Measurements from ENCODE around the gene LECT2. TPM values are rescaled to one million over a fixed set of nuclear protein-coding genes. Genes with fewer than 3 reads are reported as not detected.

Gene LECT2
- total RNA-seq, 1 donor from 2014 or later: not detected

DNA sequence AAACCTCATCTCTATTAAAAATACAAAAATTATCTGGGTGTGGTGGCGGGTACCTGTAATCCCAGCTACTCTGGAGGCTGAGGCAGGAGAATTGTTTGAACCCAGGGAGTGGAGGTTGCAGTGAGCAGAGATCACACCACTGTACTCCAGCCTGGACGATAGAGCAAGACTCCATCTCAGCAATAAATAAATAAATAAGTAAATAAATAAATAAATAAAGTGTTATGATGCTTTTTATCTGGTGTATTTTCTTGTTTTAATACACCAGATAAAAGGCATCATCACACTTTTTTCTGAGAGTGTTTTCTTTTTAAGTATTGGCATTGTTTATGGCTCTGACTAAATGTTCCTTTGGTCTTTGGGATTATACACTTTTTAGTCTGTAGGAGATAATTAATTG is 24.2 kb upstream of the LECT2 start:
- intact Hi-C loops (cut with micrococcal nuclease): no loop called here

DNA sequence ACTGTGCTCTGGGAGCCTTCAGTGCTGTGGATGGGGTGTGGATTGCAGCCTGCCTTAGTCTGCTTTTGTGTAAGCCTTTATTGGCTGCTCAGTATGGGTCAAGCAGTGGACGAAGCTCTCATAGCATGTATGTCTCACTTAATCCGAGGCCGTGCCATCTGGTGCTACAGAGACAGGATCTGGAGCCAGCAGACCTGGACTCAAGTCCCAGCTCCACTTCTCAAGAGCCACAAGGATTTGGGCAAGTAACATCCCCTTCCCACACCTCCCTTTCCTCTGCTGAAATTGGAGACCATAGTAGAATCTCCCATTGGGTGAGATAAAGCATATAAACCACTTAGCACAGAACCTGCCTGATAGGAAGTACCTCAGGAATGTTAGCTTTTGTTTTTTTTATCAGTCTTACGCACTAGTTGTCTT is 23.4 kb upstream of the LECT2 start:
- intact Hi-C loops (cut with micrococcal nuclease): no loop called here

DNA sequence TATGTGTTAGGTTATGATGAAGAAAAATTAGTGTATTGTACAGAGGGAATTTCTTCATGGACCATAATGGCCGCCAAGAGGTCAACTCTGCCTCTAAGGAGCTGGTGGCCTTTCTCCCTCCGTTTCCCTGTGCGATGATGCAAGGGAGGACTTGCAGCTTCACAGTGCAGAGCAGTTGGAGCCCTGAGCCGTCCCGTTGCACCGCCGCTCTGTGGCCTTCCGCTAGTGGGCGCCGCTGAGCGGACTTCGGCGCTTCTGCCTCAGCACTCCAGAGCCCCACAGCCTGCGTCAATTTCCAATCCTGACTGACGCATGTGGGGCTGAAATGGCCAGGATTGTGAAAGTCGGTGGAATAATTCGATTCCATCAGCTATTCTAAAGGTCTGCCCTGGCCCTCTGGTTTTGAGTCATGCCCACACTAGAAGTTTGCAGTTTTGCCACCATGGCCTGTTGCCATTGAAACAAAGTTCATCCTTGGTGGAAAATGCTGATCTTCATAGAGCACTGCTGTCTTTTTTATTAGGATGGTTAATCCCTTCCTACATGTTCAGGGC is 22.7 kb upstream of the LECT2 start:
- intact Hi-C loops (cut with micrococcal nuclease): loop anchor here (1.0 kb wide), 2 partner anchors 85 to 105 kb away; no protein-coding TSS in a partner anchor

DNA sequence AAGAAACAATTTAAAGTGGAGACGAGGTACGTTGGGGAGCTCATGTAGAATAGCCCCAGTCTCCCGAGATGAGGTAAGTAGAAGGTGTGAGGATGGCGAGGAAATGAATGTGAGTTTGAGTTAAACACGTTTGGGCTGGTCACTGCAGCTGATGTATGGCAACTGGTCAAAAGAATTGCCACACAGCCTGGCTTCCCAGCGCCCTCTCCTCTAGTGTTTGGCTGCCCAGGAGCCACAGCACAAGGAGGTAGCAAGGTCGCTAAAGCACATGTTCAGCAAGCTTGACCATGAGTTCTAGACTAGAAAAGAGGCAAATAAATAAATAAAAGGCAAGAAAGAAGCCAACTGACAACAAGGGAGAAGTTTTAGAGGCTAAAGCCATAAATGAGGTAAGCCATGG is 21.4 kb upstream of the LECT2 start:
- intact Hi-C loops (cut with micrococcal nuclease): no loop called here

DNA sequence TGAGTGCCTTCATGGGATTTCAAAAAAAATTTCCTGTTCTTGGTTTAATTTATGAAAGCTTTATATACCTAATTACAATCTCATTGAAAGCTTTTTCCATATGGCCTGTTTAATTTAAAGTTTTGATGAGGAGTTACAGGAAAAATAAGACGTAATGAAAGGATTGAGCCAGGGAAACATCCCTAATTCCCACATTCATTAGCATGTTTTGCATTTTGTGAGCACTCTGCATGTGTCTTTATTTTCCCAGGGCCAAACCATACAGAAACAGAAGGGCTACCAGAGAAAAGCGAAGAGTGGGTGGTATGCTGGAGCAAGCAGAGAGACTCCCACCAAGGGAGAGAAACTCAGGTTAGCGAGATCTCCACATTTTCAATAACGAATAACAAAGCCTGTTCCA is 20.3 kb upstream of the LECT2 start:
- intact Hi-C loops (cut with micrococcal nuclease): no loop called here

DNA sequence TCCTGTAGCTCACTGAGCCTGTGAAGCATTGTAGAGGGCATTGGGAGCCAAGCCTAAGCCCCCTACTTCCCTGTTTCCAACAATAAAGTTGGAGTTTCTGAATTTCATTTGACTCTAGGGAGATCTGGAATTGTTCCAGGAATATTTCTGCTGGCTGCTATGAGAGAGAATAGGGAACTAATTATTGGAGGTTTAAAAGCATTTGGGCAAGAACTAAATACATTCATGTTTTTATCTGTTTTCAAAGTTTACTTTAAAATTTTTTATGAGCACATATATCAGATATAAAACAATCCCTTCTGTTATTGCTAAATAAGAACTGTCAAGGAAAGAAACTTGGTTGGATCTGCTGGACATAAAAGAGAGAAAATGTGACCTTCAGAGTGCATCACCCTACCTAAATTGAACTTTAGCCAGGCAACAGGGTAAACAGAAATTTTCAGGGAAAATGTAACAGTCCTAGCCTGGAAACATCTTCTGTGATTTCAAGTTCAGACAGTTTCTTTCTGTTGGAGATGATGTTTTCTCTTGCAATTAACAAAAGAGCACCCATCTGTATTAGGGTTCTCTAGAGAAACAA is 19.3 kb upstream of the LECT2 start:
- intact Hi-C loops (cut with micrococcal nuclease): no loop called here

DNA sequence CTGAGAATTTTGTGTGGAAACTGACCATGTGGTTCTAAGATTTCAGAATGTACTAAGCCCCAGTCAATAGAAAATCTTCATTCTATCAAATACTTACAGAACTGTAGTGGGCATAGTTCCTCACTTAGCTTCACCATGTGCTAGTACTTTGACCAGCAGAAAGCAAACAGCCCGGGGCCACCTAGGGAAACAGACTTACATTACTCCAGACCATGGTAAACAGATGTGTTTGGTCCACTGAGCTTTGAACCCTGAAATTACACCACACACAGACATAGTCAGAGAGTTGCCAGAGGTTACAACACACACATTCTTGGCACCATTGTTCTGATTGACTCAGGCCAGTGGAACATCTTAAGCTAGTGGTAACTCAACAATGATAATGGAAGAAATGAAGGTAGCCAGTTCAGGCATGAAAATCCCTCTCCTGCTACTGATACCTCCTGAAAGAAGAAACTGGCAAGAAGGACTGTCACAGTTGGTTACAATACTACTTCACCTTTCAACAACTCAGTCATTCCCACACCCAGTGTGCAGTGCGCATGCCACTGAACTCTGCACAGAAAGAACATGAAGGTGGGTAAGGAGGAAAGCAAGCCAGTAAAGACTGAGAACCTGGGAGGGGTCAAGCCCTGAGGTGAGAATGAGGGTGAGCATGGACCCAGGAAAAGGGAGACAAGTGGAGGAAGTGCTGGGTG is 18.7 kb upstream of the LECT2 start:
- intact Hi-C loops (cut with micrococcal nuclease): no loop called here

DNA sequence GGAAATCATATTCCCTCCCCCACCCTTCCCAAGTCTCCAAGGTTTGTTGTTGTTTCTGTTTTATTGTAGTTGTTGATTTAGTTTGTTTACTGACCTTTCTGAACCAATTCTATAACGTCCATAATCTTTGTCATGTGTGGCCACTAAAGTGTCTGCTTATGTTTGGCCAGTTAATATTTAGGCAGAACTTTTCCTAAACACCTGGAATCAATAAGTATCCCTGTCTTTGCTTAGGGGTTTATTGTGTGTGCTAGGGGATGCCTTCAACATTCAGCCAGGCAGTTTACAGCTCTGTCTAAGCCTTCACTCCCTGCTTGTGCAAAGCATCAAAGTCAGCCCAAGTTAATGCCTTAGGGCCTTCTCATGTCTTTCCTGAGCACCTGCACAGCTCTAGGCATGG is 16.9 kb upstream of the LECT2 start:
- intact Hi-C loops (cut with micrococcal nuclease): no loop called here

DNA sequence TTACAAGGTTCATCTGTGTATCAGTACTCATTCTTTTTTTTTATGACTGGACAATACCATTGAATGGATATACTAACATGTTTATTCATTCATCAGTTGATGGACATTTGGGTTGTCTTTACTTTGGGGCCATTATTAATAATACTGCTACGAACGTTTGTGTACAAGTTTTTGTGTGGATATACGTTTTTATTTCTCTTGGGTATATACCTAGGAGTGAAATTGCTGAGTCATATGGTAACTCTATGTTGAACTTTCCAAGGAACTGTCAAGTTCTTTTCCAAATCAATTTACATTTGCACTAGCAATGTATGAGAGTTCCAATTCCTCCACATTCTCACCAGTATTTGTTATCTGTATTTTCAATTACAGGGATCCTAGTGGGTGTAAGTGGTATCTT is 12.0 kb upstream of the LECT2 start:
- intact Hi-C loops (cut with micrococcal nuclease): no loop called here

DNA sequence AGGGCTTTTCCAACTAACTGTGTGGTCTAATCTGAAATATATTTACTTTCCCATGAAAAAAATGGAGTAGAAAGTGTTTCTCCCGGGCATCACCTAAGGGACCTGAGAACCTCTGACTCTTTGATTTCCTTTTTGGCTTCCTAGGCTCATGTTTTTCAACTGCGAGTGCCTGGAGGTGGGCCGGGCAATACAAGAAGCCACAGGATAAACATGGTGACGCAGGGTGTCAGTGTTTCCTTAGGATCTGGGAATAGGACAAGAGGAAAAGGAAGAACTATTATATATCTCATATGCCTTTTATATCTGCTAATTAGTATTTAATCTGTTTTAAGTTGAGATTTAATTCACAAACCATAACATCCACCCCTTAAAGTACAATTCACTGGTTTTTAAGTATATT is 11.4 kb upstream of the LECT2 start:
- intact Hi-C loops (cut with micrococcal nuclease): no loop called here

DNA sequence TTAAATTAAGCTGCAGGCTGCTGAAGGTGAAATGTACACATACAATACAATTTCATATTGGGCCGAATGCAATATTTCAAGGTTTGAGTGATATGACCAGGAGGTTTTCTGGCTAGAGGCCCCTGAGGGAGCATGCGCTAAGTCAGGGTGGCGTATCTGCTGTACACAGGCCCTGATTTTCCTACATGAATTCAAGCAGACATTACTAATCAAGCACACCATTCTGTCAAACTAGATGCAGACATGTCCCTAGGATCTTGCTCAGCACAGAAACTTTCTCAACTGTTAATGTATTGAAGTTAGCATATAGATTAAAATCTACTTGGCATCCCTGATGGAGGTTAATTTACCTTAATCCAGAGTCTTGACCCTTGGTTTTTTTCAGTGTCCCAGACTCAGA is 10.7 kb upstream of the LECT2 start:
- intact Hi-C loops (cut with micrococcal nuclease): no loop called here

DNA sequence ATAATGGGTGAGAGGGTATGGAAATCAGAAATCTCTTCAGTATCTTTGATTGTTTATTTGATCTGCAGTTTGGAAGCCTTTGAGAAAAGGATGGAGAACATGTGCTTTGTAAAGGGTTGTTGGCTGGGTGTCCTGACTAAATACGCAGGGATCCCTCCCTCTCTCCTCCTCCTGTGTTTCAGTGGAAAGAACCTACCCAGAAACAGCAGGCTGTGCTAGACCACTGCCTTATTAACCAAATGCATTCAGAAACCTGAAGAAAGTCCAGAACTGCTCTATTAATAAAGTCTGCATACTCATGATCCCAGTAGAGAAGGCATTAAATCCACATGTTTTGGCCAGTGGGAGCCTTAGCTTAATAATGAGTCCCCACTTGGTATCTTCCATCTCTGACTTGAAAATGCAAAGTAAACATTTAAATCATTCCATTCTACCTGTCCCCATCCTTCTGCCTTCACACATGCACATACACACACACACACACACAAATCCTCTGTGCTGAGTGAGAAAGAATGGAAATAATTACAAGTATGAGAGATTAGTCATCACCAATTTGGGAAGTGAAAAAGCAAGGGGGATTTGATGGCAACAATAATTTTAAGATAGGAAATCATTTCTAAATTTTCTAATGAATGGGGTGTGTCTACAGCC is 10.0 kb upstream of the LECT2 start:
- intact Hi-C loops (cut with micrococcal nuclease): no loop called here

DNA sequence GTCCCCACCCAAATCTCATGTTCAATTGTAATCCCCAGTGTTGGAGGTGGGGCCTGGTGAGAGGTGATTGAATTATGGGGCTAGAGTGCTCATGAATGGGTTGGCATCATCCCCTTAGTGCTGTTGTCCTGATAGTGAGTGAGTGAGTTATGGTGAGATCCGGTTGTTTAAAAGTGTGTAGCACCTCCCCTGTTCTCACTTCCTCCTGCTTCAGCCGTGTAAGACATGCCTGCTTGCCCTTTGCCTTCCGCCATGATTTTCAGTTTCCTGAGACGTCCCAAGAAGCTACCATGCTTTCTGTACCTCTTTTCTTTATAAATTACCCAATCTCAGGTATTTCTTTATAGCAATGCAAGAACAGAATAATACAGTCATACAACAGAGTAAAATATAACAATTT is 742 bp upstream of the LECT2 start:
- intact Hi-C loops (cut with micrococcal nuclease): no loop called here

DNA sequence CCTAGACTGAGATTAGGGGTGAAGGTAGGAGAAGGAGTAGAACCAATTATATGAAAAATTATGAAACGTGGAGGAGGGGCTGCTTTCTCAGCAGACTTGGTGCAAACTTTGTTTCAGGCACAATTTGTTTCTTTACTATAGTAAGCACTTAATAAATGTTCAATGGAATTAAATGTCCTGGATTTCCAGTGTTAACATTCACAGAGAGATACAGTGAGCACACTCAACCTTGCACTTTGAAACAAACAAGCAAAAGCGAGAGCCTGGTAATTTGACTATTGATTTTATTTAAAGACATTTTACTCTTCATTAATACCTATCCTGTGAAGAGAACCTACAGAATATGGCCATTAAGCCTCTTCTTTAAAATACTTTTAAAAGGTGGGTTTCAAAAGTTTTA is 933 bp downstream of the LECT2 start:
- intact Hi-C loops (cut with micrococcal nuclease): no loop called here

DNA sequence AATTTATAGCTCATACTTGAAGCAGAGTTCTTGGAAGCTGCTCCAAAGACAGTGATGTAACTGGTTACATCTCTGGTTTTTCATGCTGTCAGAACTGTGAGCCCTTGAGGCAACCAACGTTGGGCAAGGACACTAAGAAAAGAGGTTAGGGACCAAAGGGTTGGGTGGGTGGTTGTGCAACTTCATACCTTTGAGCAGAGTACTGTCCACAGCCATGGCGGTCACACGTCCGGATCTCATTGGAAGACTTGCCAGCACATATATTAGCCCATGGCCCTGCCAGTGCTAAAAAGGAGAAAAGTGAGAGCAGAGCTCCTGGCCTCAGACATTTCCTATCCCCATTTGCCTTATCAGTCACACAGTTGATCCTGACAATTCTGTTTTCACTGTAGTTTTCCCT is 2.1 kb downstream of the LECT2 start:
- intact Hi-C loops (cut with micrococcal nuclease): no loop called here

DNA sequence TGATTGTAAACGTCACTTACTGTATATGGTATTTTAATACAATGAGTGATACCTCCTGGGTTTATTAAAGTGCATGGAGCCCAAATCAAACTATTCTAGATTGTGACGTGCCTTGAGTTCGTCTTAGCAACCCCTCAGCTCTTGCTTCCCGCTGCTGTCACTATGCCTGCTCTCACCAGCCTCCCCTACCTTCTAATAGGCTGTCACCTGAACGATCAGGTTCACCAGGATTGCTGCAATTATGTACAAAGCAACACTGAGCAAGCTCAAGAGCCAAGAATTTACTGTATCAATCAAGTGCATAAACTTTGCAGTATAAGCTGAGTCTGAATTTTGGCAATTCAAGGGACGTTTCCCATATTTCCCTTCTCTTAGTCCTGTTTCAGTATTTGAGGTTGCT is 3.0 kb downstream of the LECT2 start:
- intact Hi-C loops (cut with micrococcal nuclease): no loop called here

DNA sequence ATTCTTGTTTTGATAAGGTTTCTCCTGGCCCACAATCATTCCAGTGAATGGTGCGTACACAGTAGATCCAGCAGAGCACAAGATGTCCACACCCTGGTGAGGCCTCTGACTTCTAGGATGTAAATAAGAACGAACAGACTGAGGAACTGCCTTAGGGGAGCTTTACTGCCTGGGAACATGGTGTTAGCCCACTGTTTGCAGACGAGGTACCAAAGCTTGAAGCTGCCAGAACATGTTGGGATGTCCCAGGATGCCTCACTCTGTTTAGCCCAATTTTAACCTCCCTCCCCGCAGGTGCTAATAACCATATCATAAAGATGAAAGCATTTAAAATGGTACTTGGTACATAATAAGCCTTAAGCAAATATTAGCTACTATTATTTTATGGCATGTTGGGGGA is 3.5 kb downstream of the LECT2 start:
- intact Hi-C loops (cut with micrococcal nuclease): no loop called here

DNA sequence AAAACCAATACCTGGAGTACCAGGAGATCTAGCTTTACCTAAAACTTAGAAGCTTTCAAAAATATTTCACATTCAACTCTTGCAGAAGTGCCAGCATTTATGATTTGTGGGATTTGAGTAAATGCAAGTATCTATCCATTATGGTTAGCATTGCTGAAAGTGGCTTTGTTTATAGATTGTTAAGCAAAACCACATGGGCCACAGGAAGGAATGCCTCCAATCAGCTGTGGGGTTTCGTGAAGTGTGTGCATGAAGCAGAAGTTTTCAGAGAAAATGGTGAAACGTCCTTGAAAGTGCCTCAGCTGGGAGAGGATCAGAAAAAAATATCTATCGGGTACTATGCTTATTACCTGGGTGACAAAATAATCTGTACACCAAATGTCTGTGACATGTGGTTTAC is 4.2 kb downstream of the LECT2 start:
- intact Hi-C loops (cut with micrococcal nuclease): no loop called here

DNA sequence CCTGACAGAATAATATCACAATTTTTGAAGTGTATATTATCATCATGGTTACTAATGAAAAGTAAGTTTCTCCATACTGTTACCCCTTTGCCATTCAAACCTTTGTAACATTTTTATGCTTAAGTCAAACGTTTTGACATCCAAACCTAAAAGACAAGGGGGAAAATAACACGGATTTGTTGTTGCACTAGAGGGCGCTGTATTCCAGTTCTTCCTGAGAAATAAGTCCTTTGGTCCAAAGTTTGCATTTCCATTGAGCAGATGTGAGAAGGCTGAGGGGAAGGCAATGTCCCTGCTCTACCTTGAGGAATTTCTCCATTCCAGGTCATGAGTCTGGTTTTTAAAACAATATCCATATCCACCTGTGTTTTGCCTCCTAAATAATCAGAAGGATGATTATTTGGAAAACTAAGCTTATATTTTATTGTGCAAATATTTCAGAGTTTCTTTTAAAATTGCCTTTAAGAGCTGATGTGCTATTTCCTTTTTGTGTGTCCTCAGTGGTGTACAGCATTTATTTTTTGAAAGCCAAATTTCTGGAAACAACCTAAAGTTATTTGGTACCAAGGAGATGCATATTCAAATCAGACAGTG is 9.7 kb downstream of the LECT2 start:
- intact Hi-C loops (cut with micrococcal nuclease): loop anchor here (1.0 to 5.0 kb wide), 3 partner anchors 137 to 267 kb away; no protein-coding TSS in a partner anchor

DNA sequence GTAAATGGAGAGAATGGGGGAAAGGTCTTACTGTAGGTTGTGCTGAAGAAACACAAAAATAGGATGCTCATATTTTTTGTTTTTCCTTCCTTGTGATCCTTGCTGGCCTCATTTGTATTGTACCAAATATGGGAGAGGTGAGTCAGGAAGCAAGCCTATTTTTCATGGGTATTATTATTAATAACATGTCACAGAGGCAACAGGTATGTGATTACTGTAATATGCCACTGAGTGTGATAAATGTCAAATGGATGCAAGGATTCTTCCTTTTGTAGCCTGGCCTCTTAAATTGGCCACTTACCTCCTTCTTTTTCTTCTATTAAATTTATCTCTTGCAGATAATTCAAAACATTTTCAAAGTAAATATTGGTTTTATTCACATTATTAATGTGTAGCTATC is 10.2 kb downstream of the LECT2 start:
- intact Hi-C loops (cut with micrococcal nuclease): loop anchor here (2.0 kb wide), 1 partner anchor 230 kb away; no protein-coding TSS in a partner anchor

DNA sequence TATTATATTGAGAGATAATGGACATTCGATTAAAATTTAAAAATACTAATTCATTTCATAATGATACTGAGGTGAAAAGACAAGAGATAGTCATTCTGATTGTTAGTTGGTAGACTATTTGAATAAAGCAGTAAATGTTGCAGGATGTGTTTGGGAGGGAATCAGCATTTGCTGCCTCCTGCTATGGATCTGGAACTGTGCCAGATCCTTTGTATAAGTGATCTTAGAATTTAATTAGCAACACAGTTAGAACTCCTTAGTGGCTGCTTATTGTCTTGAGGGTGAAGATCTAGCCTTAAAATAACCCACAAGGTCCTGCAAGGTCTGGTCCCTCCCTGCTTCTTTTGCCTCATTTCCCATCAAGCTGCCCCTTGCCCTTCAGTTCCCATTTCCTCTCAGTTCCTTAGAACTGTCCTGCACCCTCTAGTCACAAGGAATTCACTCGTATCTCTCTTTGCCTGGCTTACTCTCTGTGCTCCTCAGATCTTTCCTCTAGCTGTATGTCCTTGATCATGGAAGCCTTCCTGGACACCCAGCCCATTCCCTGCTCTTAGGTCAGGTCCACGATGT is 12.5 kb downstream of the LECT2 start:
- intact Hi-C loops (cut with micrococcal nuclease): no loop called here

DNA sequence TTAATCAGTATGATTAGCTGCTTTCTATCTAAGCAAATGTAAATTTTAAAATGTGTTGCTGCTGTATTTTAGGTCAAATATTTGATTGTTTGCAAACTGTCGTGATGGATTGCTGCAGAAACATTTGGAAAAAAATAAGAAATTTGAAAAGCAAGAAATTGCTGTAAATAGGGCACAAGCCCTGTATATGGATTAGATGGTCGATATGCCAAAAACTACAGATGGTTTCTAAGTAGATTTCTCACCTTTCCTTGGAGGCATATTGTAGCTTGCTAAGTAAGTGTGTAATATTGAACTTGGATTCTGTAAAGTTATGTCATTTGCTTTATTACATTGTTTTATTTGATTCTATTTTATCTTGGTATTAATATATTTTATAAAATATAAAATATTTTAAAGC is 13.1 kb downstream of the LECT2 start:
- intact Hi-C loops (cut with micrococcal nuclease): no loop called here

Data from T-helper 2 cell treated with Interferon-gamma antibody and Interleukin-4, amounts not matched to agents 100 ng/mL and 5 ng/mL, for 36 hours (primary cell).